Stomach (tissue), 9 donors: Measurements from ENCODE around the gene CRYGB. TPM values are rescaled to one million over a fixed set of nuclear protein-coding genes. Genes with fewer than 3 reads are reported as not detected.
A peak's percentile ranks its signal among the peaks of the same experiment; 100 is the strongest.
"Not testable (repeated sequence)": the region's sequence is repeated elsewhere in the genome, so short reads cannot be mapped to it uniquely, and the experiment has no call there.

Source experiments
- DNase-seq, 2 donors: peaks; one replicate each; pipeline versions ENCODE4 v3.0.0 to v3.0.0-alpha.2; 2013 to 2019
- H3K27ac ChIP-seq, 5 donors: fragments of 200-600 bp in 4 of 5; sonication (generic) in 4 of 5; one replicate each; pipeline ENCODE4 v1.5.1; 2013 to 2019; ENCODE audit warnings: mild to moderate bottlenecking in 1 of 5, moderate library complexity in 1 of 5
- H3K27me3 ChIP-seq, 3 donors: fragments of 200-600 bp; sonication (generic); one replicate each; pipeline ENCODE4 v1.5.1; 2017 to 2019; ENCODE audit warnings: mixed run types in 1 of 3
- H3K36me3 ChIP-seq, 4 donors: fragments of 200-600 bp; sonication (generic); 1 replicate in 3 of 4; 2 replicates in 1 of 4; pipeline ENCODE4 v1.5.1; 2016 to 2019
- H3K4me1 ChIP-seq, 4 donors: fragments of 200-600 bp; sonication (generic); one replicate each; pipeline ENCODE4 v1.5.1; 2016 to 2019
- H3K4me3 ChIP-seq, 4 donors: fragments of 200-600 bp; sonication (generic) in 3 of 4; one replicate each; pipeline ENCODE4 v1.5.1; 2016 to 2019; ENCODE audit warnings: mild to moderate bottlenecking in 1 of 4
- H3K9me3 ChIP-seq, 4 donors: fragments of 200-600 bp; sonication (generic); one replicate each; pipeline ENCODE4 v1.5.1; 2016 to 2019
- CTCF ChIP-seq, 7 experiments: fragments of 450-650 bp in 4 of 7; fragments of 200-600 bp in 3 of 7; sonication (generic) in 3 of 7; IDR thresholded peaks; one replicate each; pipeline ENCODE4 v1.5.1; 2016 to 2019; ENCODE audit warnings: antibody characterized with exemption in 7 of 7, control low read depth in 2 of 7, mild to moderate bottlenecking in 1 of 7
- EP300 ChIP-seq: sonication (generic); formaldehyde crosslinking; IDR thresholded peaks from one replicate; pipeline ENCODE4 v1.6.1; 2017; ENCODE audit warnings: antibody characterized with exemption
- POLR2A ChIP-seq, 4 donors: fragments of 450-650 bp; IDR thresholded peaks; one replicate each; pipeline ENCODE4 v1.6.1; 2016; ENCODE audit warnings: antibody characterized with exemption in 4 of 4, control low read depth in 2 of 4, mild to moderate bottlenecking in 1 of 4, moderate library complexity in 1 of 4
- POLR2AphosphoS5 ChIP-seq, 3 donors: sonication (generic); formaldehyde crosslinking; IDR thresholded peaks; one replicate each; pipeline ENCODE4 v1.6.1; 2016; ENCODE audit warnings: antibody characterized with exemption in 3 of 3
- WGBS, 5 donors: extraction: QIAGEN DNeasy Blood & Tissue Kit in 3 of 5; methylation state at CpG; one replicate each; pipeline versions ENCODE4 v1.1.5 to v1.1.7; 2013 to 2018; 5-methylcytosine and 5-hydroxymethylcytosine counted together
- intact Hi-C: fragments of 100-400 bp; cut with DNase I; formaldehyde crosslinking; loops from one replicate; pipeline ENCODE4 v1.15.1; 2023; ENCODE audit warnings: low total_unique reads
- polyA plus RNA-seq, 3 donors: library from polyadenylated mRNA; stranded (reverse); fragments of 200-250 nt; gene quantifications; one replicate each; pipeline ENCODE4 v1.2.3, GENCODE V29; 2013
- total RNA-seq, 5 donors: library from RNA; depleted of rRNA; stranded (reverse); fragments of >200 nt; gene quantifications; one replicate each; pipeline versions ENCODE4 v1.1.0 to v1.2.3, GENCODE V29; 2014 to 2016
- donor health status: healthy with polysubstance abuse.
- donor health status: Bipolar disorder and iron deficiency.
- donor health status: healthy.

The CRYGB gene
- total and polyA plus RNA-seq, 8 donors, result not detected

GRCh38 chr2:208122248-208122647 lies 23.7 kb downstream of the CRYGB start:
- WGBS, 5 donors, result 90 to 97% (median 93%) methylated on average over 1 of the region's 1 CpG

DNA sequence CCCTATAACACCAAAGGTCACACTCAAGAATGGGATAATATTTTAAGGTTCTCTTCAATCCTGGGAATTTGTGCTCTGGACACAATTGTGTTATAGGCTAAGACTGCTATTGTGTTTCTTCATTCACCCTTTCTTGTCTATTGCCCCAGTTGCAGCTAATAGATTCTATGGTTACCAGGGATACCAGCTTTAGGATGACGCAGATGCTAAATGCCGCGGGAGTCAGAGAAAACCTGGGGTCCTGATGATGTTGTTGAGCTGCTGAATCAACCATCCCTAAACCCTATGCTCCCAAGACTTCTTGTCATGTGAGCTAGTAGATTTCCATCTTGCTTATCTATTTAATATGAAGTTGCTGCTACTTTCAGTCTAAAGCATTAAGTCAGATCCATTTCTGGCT lies 27.0 kb downstream of the CRYGB start:
- Histone ChIP-seq H3K9me3 (no peaks in the 10 kb centered on the region), H3K27ac (no peak overlapping the region), H3K4me3 (no peak overlapping the region), H3K27me3 (peaks cover 0 to 5% (median 5%) of the 10 kb centered on the region in 3 donors), H3K36me3 (no peaks in the 10 kb centered on the region), H3K4me1 (peaks cover 0 to 1% (median under 1%) of the 10 kb centered on the region in 4 donors)
- no peak for DNase-seq
- intact Hi-C loops, result no loop called here
- 94 to 100% (median 97%) methylated on average over 3 of the region's 3 CpGs for WGBS, 5 donors
- no peak for TF ChIP-seq CTCF (IDR thresholded peaks at IDR 0.05)
- no peak for TF ChIP-seq POLR2AphosphoS5 (IDR thresholded peaks at IDR 0.05)
- no peak for TF ChIP-seq EP300
- TF ChIP-seq POLR2A (IDR thresholded peaks at IDR 0.05), result no peak

More at GRCh38 chr2:208122248-208122647, 23.7 kb downstream of the CRYGB start:
- Histone ChIP-seq H3K9me3 (no peaks in the 10 kb centered on the region), H3K36me3 (no peaks in the 10 kb centered on the region), H3K27ac (no peak overlapping the region), H3K27me3 (peaks cover 0 to 15% (median 12%) of the 10 kb centered on the region in 3 donors), H3K4me3 (no peak overlapping the region), H3K4me1 (peaks cover 4 to 10% (median 6%) of the 10 kb centered on the region in 4 donors)
- TF ChIP-seq POLR2AphosphoS5 (IDR thresholded peaks at IDR 0.05) (no peak), POLR2A (IDR thresholded peaks at IDR 0.05) (no peak), EP300 (no peak), CTCF (IDR thresholded peaks at IDR 0.05) (no peak)
- no peak for DNase-seq
- intact Hi-C loops, result no loop called here

GRCh38 chr2:208117390-208117789 lies 28.6 kb downstream of the CRYGB start:
- DNase-seq, intact Hi-C loops: not testable (repeated sequence)
- 86 to 92% (median 87%) methylated on average over 11 of the region's 11 CpGs for WGBS, 5 donors

GRCh38 chr2:208112969-208113368 lies 33.0 kb downstream of the CRYGB start:
- Histone ChIP-seq H3K27ac (no peak overlapping the region), H3K27me3 (peaks cover 0 to 29% (median 9%) of the 10 kb centered on the region in 3 donors), H3K4me3 (no peak overlapping the region), H3K9me3 (no peaks in the 10 kb centered on the region), H3K36me3 (no peaks in the 10 kb centered on the region), H3K4me1 (peaks cover 0 to 10% (median 2%) of the 10 kb centered on the region in 4 donors)
- TF ChIP-seq POLR2AphosphoS5 (IDR thresholded peaks at IDR 0.05) (no peak), EP300 (no peak)
- no peak for DNase-seq
- 37 to 63% (median 40%) methylated on average over 7 of the region's 7 CpGs for WGBS, 5 donors
- intact Hi-C loops, result no loop called here

More at GRCh38 chr2:208117390-208117789, 28.6 kb downstream of the CRYGB start:
- H3K9me3 ChIP-seq, H3K4me1 ChIP-seq, H3K4me3 ChIP-seq, H3K27ac ChIP-seq, H3K36me3 ChIP-seq: not testable (repeated sequence)
- peaks cover 0 to 13% (median 7%) of the 10 kb centered on the region in 3 donors for H3K27me3 ChIP-seq

DNA sequence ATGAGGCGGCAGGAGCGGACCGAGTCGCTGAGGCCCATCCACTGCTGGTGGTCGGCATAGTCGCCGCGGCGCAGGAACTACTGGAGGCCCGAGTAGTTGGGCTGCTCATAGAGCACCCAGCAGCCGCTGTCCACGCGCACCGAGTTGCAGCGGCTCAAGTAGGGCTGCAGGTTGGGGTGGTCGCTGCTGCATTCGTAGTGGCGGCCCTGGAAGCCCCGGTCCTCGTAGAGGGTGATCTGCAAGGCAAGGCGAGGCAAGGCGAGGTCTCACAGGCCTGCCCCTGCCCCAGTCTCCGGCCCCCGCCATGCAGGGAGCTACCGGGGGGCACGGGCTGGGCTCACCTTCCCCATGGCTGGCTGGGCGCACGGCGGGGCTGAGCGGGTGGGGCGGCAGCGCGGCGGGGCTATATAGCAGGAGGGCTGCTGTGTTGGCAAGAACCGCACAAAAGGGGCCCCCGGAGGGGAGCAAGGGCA lies 33.6 kb downstream of the CRYGB start:
- H3K9me3 ChIP-seq, intact Hi-C loops, H3K4me1 ChIP-seq, H3K36me3 ChIP-seq, H3K27ac ChIP-seq: not testable (repeated sequence)
- peak in 1 of 2 donors; percentile 33 for DNase-seq
- WGBS, 5 donors, result 15 to 49% (median 19%) methylated on average over 16 to 36 of the region's 36 CpGs
- Histone ChIP-seq H3K4me3 (peak overlapping the region in 2 of 4 donors; percentile 18 to 33), H3K27me3 (peaks cover 0 to 29% (median 9%) of the 10 kb centered on the region in 3 donors)

GRCh38 chr2:208103616-208104015 lies 42.3 kb downstream of the CRYGB start:
- no peak overlapping the region for H3K4me3 ChIP-seq
- no peak for TF ChIP-seq EP300
- TF ChIP-seq POLR2A (IDR thresholded peaks at IDR 0.05), result no peak
- TF ChIP-seq POLR2AphosphoS5 (IDR thresholded peaks at IDR 0.05), result no peak
- TF ChIP-seq CTCF (IDR thresholded peaks at IDR 0.05), result no peak
- WGBS, 5 donors, result 83 to 89% (median 88%) methylated on average over 3 of the region's 3 CpGs
- H3K36me3 ChIP-seq, result no peaks in the 10 kb centered on the region
- H3K9me3 ChIP-seq, result no peaks in the 10 kb centered on the region
- peaks cover 0 to 4% (median 0%) of the 10 kb centered on the region in 3 donors for H3K27me3 ChIP-seq
- no peak overlapping the region for H3K27ac ChIP-seq
- intact Hi-C loops, result no loop called here
- H3K4me1 ChIP-seq, result peaks cover 0 to 8% (median 3%) of the 10 kb centered on the region in 4 donors
- DNase-seq, result no peak
